HG02970 (cell line): Measurements from ENCODE around the gene FOXD1.
"Not testable (repeated sequence)": the region's sequence is repeated elsewhere in the genome, so short reads cannot be mapped to it uniquely, and the experiment has no call there.

ENCODE experiments used
- ATAC-seq: cut with Tn5 transposase; IDR thresholded peaks from one replicate; pipeline ENCODE4 v1.9.1; 2021; ENCODE audit warnings: mild to moderate bottlenecking, moderate library complexity, moderate number of reproducible peaks; ENCODE audit not compliant: unreplicated experiment, low FRiP score

FOXD1 gene

DNA sequence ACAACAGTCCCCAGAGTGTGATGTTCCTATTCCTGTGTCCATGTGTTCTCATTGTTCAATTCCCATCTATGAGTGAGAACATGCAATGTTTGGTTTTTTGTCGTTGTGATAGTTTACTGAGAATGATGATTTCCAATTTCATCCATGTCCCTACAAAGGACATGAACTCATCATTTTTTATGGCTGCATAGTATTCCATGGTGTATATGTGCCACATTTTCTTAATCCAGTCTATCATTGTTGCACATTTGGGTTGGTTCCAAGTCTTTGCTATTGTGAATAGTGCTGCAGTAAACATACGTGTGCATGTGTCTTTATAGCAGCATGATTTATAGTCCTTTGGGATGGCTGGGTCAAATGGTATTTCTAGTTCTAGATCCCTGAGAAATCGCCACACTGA lies 20.1 kb upstream of the FOXD1 start:
- ATAC-seq: not testable (repeated sequence)

DNA sequence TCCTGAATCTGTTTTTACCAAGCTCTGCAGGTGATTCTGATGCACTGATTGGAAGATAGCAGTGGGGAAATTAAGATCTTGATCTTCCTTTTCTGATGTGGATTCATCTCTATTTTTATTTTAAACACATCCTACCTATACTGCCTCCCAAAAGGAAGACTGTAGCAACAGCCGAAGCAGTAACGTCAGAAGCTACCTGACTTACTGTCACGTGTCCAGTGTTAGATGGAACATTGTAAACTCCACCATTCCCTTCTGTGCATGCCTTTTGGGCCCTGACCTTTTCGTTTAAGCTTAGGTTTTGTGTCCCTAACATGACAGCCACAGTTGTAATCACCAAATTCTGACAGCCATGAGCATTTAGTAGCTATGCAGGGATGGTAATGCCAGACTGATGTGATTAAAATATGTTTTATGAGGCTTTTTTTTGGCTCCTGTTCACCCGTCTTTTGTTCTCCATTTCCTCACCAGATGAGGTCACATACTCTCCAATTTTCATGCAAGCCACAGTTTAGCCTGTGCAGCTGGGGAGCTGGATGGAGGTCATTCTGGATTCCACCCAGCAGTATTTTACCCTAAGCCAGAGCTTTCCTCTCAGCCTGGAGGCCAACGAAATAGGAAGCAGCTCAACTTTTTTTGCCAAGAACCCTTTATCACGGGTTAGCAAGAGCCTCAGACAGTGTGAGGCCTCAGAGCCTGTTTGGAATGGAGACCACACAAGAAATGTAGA lies 15.6 kb upstream of the FOXD1 start:
- no peak for ATAC-seq

DNA sequence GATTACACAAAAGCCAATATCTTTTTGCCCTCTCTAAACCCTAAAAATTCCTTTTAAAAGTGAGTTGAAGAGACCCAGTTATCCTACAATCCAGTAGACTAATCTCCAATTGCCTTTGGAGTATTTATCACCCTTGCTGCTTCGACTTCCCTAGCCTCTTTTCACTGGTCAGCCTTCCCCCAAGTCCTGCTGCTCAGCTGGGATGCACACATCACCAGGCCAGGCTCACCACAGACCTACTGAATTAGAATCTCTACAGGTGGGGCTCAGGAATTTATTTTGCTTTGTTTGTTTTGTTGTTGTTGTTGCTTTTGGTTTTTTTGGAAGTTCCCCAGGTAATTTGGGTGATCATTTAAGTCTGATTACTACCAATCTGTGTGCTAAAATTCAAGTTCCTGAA lies 11.6 kb upstream of the FOXD1 start:
- no peak for ATAC-seq

DNA sequence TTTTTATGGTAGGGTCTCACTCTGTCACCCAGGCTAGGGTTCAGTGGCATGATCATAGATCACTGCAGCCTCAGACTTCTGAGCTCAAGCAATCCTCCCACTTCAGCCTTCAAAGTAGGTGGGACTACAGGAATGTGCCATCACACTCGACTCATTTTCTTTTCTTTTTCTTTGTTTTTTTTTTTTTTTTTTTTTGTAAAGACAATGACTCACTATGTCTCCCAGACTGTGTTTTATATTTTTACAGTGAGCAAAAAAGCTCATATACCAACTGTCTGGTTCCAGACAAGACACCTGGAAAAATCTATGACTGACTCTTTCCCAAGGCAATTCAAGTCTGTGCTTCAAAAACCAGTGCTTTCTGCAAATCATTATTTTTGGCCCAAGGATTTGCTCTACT lies 10.8 kb upstream of the FOXD1 start:
- ATAC-seq: no peak

DNA sequence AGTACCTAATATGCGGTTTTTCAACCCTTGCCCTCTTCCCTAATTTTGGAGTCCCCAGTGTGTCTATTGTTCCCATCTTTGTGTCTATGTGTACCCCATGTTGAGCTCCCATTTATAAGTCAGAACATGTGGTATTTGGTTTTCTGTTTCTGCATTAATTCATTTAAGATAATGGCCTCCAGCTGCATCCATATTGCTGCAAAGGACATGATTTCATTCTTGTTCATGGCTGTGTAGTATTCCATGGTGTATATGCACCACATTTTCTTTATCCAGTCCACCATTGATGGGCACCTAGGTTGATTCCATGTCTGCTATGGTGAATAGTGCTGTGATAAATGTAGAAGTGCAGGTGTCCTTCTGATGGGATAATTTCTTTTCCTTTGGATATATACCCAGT lies 7.9 kb upstream of the FOXD1 start:
- ATAC-seq: not testable (repeated sequence)

DNA sequence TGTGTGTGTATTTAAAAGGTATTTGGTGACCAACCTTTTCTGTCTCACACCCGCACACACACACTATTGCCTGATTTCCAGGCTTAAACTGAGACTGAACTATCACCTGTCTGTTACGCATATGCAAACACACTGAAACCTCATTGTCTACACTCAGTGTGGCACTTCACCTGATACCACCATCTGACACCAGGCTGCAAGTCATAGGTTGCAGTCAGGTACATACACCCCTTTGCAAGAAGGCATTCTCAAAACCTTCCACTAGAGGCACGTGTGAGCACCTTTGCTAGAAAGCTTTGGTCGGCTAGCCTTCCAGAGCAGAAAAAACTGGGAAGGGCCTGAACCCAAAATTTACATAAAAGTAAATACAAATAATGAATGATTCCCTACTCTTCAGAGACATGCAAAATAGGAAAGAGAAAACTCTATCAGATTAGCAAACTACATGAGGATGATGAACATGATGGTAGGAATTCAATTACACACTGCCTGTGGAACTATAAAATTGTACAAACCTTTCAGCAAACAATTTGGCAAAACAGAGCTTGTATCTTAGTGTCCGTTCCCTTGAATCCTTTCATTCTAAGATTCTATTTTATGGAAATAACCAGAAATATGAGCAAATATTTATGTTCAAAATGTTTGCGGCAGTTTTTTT lies 5.9 kb upstream of the FOXD1 start:
- no peak for ATAC-seq

DNA sequence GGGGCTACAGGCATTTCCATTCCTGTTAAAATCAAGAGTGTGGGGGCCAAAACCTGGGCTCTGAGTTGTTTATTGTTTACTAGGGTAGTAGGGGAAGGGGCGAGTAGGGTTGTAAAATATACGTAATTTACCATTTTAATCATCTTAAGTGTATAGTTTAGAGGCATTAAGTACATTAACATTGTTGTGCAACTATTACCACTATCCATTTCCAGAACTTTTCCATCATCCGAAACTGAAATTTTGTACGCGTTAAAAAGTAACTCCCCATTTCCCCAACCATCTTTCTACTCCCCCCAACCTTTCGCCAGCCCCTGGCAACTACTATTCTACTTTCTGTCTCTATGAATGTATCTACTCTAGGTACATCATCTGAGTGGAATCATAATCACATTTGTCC lies 3.6 kb upstream of the FOXD1 start:
- no peak for ATAC-seq

DNA sequence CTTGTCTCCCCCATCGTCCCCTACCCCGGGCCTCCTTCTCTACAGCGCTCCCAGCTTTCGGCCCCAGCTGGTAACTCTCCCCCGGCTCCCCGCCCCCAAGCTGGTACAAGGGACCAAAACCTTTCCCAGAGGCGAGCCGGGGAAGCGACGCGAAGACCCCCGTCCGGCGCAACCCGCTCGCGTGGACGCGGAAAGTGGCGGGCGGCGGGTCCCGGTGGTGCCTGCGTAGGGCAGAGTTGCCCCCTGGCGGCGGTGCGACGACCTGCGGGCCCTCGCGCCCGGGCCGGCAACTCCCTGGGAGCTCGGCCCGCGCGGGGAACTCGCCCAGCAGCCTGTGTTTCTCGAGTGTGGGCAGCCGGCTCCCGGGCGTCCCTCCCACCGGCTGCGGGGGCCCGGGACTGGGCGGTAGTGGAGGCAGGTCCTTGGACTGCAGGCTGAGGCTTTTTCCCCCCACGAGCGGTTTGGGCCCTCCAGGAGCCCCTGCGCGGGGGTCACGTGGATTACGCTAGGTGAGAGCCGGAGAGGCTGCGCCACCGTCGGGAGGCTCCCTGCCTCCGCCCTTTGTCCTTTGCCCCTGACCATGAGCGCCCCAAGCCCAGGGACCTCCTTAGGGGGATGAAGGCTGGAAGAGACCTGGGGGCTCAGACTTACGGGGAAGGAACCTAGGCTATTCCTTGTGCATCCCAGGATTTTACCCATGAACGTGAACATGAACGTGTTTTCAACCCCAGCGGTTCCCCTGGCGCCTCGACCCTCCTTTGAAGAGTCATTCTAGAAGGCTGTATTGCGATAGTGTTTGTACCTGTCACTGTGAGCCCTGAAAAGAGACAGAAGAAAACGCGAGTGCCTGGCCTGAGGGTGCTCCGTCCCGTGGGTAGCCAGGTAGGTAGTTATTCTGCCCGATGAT lies 2.9 kb upstream of the FOXD1 start:
- ATAC-seq: no peak

DNA sequence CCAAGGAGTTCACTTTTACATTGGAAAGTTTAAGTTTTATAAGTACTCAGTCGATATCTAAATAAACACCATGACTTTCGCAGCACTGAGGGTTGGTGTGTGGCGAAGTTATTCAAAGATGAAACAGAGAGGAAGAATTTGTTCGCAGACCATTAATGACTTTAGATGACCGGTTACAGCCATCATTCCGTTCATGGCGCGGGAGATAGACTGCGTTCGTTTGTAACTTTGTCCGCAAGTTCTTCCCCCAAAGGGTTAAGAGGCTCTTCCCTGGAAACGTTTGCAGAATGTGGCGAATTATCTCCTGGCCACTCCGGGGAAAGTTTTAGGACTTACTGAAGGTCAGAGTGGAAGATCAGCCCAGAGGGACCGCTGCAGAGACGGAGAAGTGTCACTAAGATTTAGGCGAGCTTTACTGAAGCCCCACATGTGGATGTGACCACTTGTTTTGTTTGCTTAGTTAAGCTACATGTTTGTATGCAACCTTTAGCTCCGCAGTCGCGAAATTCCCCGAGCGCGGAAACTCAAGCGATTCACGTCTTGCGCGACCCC lies 2.2 kb upstream of the FOXD1 start:
- no peak for ATAC-seq

DNA sequence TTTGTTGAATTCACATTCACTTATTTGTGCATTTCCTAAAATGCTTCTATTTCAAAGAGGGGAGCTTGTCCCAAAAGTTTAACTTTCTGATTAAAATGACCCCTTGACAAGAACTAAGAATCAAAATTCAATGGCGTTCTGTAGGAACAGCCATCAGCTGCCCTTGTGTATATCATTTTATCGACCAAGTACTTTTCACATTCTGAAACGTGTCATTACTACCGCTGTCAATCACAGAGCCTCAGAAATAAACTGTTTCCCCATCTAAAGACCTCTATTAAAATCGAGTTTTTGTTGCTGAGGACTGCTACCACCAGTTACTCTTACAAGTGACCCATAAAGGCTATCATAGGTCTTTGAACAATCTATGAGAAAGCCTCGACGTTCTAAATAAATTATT lies 1.6 kb upstream of the FOXD1 start:
- no peak for ATAC-seq

DNA sequence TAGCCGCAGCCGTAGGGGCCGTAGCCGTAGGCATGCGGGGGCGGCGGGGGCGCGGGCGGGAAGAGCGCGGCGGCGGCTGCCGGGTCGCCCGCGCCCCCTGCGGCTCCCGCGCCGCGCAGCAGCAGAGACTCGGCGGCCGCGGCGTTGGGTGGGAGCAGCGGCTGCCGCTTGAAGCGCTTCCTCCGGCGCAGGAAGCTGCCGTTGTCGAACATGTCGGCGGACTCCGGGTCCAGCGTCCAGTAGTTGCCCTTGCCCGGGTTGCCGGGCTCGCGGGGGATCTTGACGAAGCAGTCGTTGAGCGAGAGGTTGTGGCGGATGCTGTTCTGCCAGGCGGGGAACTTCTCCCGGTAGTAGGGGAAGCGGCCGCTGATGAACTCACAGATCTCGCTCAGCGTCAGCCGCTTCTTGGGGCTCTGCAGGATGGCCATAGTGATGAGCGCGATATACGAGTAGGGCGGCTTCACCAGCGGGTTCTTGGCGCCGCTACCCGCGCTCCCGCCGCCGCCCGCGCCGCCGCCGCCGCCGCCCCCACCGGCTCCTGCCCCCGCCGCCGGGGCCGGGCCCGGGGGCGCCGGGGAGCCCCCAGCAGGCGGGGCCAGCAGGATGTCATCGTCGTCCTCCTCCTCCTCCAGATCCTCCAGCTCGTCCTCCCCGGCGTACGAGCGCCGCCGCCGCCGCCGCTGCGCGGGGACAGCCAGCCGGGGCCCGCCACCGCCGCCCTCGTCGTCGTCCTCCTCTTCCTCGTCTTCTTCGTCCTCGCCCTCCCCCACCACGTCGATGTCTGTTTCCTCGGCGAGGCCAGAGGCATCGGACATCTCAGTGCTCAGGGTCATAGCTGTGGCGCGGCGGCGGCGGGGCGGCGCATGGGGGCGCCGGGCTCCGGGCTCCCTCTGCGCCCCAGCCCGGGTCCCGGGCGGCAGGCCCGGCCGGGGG lies 781 bp downstream of the FOXD1 start:
- no peak for ATAC-seq

DNA sequence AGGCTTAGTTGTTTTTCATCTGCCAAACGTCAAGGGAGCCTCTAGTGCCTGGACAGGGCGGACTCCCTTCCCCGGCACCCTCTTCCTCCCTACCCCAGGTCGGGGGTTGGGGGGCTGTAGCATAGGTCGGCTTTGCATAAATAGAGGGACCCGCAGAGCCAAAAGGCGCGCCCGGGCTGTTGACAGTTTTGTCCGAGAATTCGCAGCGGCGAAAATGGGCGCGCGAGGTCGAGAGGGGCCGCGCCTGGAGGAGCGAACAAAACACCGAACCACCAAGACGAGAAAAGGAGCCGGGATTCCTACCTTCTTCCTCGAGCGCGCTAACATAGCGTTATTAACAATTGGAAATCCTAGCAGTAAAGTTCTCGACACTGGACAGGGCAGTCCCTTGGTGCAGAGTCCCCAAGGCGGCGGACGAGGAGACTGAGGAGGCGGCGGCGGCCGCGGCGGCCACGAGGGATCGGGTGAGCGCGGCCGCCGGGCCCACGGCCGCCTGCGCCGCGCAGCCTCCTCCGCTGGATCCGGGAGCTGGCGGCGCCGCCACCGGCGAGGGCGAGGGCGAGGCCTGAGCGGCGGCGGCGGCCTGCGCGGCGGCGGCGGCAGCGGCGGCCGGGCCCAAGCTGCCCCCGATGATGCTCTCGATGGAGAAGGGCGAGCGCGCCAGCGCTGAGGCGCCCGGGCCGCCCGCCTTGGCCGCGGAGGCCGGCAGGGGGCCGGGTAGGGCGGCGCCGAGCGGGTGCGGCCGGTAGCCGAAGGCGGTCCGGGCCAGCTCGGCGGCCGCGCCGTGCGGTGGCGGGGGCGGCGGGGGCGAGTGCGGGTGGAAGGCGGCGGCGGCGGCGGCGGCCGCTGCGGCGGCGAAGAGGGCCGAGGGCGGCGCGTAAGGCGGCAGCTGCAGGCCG lies 1.7 kb downstream of the FOXD1 start:
- ATAC-seq: no peak

DNA sequence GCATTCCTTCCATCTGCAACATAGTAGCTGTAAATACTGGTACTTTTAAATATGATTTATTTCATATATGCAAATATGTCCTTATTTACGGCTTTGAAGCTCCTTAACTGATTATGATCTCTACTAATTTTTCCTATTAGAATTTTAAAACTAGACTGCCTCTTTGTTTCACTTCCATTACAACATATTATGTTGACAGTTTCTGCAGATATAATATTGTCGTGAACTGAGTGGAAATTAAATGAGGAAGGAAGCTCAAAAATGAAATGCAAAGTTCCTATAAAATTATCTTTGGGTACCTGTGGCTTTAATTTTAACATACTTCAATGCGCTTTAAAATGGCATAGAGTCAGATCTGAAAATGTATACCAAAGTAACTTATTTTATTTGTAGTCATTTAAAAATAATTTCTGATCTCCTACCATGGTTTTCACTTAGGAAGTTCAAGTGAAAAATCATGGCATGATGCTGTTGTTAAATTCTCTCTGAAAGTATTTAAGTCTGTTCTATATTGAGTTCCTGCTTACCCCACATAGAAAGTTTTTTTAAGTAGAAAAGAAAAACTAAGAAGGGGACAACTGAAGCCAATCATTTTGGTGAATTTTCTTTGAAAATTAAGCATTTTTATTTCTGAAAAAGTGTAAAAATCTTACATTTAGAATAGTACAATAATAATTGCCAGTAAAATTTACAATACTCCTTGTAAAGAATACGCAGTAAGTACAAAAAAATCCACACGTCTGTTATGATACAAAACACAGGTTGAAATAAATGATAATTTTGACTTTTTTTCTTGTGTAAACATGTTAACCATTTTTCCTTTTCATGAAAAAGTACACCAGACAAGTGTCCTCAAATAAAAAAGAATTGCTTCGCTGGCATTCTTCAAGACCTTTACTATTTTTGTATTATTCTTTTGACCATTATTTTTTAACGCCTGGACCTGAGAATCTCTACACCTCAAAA lies 2.6 kb downstream of the FOXD1 start:
- no peak for ATAC-seq

DNA sequence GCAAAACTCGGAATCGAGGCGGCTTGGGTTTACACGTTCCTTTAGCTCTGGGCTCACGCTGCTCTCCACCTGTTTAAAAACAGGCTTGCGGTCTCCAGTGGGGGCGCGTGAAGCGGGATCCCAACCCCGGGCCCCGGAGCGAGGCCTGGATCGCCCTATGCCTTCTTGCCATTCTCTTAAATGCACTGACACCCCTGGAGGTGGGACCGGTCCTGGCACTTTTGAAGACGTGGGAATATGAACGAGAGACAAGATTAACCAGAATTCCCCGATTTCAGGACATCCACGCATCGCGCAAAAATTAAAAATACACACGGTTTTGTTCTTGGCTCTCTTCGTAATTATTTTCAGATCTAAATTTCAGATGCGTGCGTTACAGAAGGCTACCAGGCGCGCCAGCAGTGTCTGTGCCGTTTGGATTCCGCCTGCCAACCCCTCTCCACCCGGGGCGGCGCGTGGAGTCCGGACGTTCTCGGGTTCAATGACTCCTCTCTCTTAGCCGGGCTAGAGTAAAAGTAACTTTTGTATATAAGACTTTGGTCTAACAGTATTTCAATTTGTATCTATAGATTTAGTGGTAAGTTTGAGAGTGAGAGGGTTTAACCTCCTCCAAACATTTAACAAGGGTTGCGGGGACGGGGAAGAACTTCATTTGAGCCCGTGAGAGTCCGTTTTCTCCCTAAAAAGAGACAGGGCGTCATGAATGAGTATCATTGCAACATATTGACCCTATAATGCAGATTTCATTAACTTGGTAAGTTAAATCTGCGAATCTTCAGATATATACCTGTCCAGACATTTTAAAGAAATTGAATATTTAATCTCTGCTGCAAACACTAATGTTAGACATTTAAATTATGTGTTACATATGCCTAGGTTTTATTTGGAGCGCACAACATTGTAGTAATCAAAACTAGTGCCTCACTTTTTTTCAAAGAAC lies 3.8 kb downstream of the FOXD1 start:
- ATAC-seq: no peak

DNA sequence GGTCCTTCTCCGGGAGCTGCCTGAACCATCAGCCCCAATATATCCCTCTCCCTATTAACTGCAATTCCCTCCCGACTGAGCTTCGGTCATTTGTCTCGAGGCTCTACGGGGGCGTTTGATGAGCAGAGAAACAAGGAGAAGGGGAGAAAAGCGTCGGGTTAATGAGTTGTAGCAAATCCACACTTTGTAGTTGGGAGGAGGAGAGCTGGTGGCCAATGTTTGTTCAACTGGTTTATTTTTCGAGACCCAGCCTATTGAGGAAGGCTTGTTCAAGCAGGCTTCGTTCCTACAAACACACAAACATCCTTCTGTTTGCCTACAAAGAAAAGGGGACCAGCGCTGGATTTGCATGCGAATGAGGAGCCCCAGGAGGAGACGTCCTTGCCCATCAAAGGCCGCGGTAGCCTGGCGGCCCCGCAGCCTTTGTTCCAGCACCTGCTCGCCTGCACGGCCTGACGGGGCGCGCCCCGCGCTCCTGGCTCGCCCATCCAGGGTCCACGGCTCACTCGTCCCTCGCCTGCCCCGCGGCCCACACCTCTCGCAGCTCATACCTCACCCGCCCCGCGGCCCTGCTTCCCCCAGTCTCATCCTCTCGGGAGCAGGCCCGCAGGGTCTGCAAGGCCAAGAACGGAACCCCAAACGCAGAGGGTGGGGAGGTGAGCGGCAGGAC lies 4.6 kb downstream of the FOXD1 start:
- no peak for ATAC-seq

DNA sequence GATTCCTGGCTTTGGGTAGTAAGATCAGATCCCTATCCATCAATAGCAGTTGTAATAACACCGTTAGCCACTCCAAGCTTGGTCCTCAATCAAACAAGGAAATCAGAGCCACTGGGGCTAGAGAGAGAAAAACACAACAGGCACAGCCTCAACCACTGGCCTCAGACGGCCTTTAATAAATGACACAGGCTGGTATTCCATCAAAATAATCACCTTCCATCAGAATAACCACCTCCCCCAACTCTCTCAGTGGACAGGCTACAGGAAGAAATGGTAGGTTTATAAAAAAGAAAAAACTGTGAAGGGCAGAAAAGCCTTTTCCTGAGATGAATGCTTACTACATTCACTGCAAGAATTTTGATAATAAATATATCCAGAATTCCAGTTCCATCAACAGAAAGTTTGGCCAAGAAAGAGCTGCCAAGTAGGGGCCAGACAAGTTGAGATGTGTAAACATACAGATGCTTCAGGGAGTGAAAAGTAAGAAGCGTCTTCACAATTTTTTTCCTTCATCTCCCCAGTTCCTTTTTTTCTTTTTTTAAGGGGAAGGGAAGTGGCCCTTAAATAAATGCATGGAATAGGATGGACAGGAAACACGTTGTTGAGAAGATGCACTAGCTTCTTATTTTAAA lies 5.5 kb downstream of the FOXD1 start:
- ATAC-seq: no peak
